Heart left ventricle (tissue), 16 donors: ENCODE measurements around the gene AHDC1. TPM values are rescaled to one million over a fixed set of nuclear protein-coding genes. Genes with fewer than 3 reads are reported as not detected.
A peak's percentile ranks its signal among the peaks of the same experiment; 100 is the strongest.

Experiments used
- ATAC-seq, 4 donors: fragments of 200-7000 bp; cut with Tn5 transposase; one replicate each; pipeline ENCODE4 v1.9.1; 2020 to 2022; ENCODE audit warnings: moderate library complexity in 4 of 4, mild to moderate bottlenecking in 3 of 4, moderate number of reproducible peaks in 1 of 4
- DNase-seq, 5 donors: peaks; one replicate each; pipeline ENCODE4 v3.0.0-alpha.2; 2020
- H3K27ac ChIP-seq, 12 donors: fragments of 200-600 bp; sonication (generic) in 4 of 12; one replicate each; pipeline versions ENCODE4 v1.5.0 to v1.8.0; 2016 to 2022; ENCODE audit warnings: mild to moderate bottlenecking in 2 of 12
- H3K27me3 ChIP-seq, 9 donors: fragments of 200-600 bp; sonication (generic) in 2 of 9; one replicate each; pipeline versions ENCODE4 v1.5.1 to v1.8.0; 2016 to 2022; ENCODE audit warnings: mild to moderate bottlenecking in 3 of 9
- H3K36me3 ChIP-seq, 9 donors: fragments of 200-600 bp; sonication (generic) in 2 of 9; one replicate each; pipeline versions ENCODE4 v1.5.0 to v1.8.0; 2018 to 2022; ENCODE audit warnings: mild to moderate bottlenecking in 2 of 9
- H3K4me1 ChIP-seq, 12 donors: fragments of 200-600 bp; sonication (generic) in 4 of 12; one replicate each; pipeline versions ENCODE4 v1.5.0 to v1.8.0; 2016 to 2022; ENCODE audit warnings: mild to moderate bottlenecking in 3 of 12
- H3K4me3 ChIP-seq, 12 donors: fragments of 200-600 bp; sonication (generic) in 4 of 12; one replicate each; pipeline versions ENCODE4 v1.5.0 to v1.8.0; 2017 to 2022; ENCODE audit warnings: mild to moderate bottlenecking in 9 of 12, moderate library complexity in 4 of 12
- H3K9me3 ChIP-seq, 12 donors: fragments of 200-600 bp; sonication (generic) in 4 of 12; one replicate each; pipeline versions ENCODE4 v1.5.0 to v1.8.0; 2016 to 2022; ENCODE audit warnings: mild to moderate bottlenecking in 1 of 12
- POLR2A ChIP-seq, 2 donors: fragments of 450-650 bp; IDR thresholded peaks; one replicate each; pipeline ENCODE4 v1.6.1; 2017; ENCODE audit warnings: antibody characterized with exemption in 2 of 2, mild to moderate bottlenecking in 2 of 2, moderate library complexity in 2 of 2
- WGBS, 4 donors: extraction: QIAGEN DNeasy Blood & Tissue Kit in 2 of 4; methylation state at CpG; one replicate each; pipeline versions ENCODE4 v1.1.5 to v1.1.7; 2013 to 2018; 5-methylcytosine and 5-hydroxymethylcytosine counted together
- intact Hi-C, 10 donors: fragments of 100-400 bp; cut with DNase I; formaldehyde crosslinking; loops; one replicate each; pipeline versions ENCODE4 v1.11.1 to v1.14.2; 2022
- polyA plus RNA-seq, 2 donors: library from polyadenylated mRNA; stranded (reverse); fragments of 200-250 nt; gene quantifications; one replicate each; pipeline ENCODE4 v1.2.3, GENCODE V29; 2013
- total RNA-seq, 9 donors: library from RNA; depleted of rRNA in 2 of 9; stranded (reverse); fragments of >200 nt in 2 of 9; fragmentation: NEBNext Ultra II Directional in 3 of 9; extraction: Animal tissue kit (Norgen Biotek cat#: 25700) in 3 of 9; gene quantifications; one replicate each; pipeline versions ENCODE4 v1.1.0 to v1.2.4, GENCODE V29; 2016 to 2023
- TF ChIP-seq, protein P1 (sequence below), 12 donors: fragments of 200-600 bp; sonication (generic) in 4 of 12; IDR thresholded peaks; one replicate each; pipeline versions ENCODE4 v1.5.0 to v1.8.0; 2018 to 2022; ENCODE audit warnings: antibody characterized with exemption in 12 of 12, mild to moderate bottlenecking in 5 of 12
- donor health status: ischemic (EF 13 %, LVEDD 7.1; RV severe dilation, severe dysfunction).
- donor health status: healthy with polysubstance abuse.
- donor health status: DM: no; HTN: yes; CAD: no.
- donor health status: DM: no; HTN: no; CAD: no.
- donor health status: ischemic (EF 25% LVEDD 6.9; RV normal size, moderate dysfunction).
- donor health status: ischemic (EF 25% LVEDD 5.7; RV mildly dilated, moderate dysfunction).
- donor health status: healthy.
- donor health status: DM: yes; HTN: yes; CAD: no.
- donor health status: ischemic (EF 35%, LVEDD 5.7; RV mildly dilated, moderate dysfunction).
- donor health status: nonischemic (EF 11% LVEDD 7.7; RV severe dilation, severe dysfunction).
- donor health status: DM: yes; HTN: yes; CAD: no.
- donor health status: PGD.
- donor health status: ischemic (EF 29% LVEDD 5.4; RV normal size, mild dysfunction).
- donor health status: nonischemic (EF 23%, LVEDD 6.1; RV moderate dilation, normal function).

AHDC1 gene
- total and polyA plus RNA-seq, 11 donors, result 25.8 to 50.2 (median 42.1) TPM

DNA sequence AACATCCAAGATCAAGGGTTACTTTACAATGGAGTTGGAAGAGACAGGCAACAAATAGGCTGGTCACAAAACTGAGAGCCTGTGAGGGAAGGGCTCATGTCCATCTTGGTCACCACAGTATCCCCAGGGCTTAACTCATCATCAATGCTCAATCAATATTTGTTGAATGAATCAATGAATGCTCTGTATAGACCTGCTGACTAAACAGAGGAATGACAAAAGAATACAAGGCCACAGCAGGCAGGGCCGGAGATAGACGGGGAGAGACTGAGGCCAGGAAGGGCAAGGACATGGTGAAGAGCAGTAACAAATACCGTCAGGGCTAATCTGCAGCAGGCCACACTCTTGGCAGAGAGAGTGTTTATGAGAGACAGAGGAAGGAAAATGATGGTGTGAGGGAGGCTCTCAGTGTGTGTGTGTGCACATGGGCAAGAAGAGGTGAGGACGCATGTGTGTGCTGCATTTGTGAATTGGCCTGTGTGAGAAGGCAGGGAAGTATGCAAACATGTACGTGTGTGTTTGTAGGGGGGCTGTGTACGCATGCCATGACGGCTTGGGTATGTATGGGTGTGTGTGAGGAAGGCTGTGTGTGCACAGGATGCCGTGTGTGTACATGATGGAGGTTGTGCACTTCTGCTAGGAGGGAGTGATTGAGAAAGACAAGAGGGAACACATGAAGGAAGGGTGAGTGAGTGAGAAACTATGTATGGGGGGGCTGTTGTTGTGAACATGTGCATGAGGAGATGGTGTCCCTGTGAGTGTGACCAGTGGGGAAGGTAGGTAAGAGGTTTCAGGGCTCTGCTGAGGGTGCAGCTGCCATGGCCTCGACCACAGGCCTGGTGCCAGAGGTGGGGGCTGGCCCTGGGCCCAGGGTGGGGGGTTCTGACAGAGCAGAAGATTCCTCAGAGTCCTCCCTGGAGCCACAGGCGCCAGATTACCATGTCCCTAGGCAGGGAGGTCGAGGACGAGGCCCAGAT lies 15.4 kb downstream of the AHDC1 start:
- peak in 1 of 5 donors; percentile 57 for DNase-seq
- 33 to 40% (median 37%) methylated on average over 12 of the region's 12 CpGs for whole genome bisulfite sequencing, 4 donors
- ATAC-seq, result peak; percentile 55 to 82 (median 70)
- H3K27me3 ChIP-seq, result no peaks in the 10 kb centered on the region
- H3K4me1 ChIP-seq, result peaks cover 25 to 98% (median 67%) of the 10 kb centered on the region in 12 donors
- no peak overlapping the region for H3K4me3 ChIP-seq
- H3K27ac ChIP-seq, result peak overlapping the region in 11 of 12 donors; percentile 65 to 99 (median 74)
- peaks cover 0 to 9% (median 0%) of the 10 kb centered on the region in 9 donors for H3K36me3 ChIP-seq
- TF ChIP-seq POLR2A (IDR thresholded peaks at IDR 0.05), result no peak
- TF ChIP-seq, protein P1, sequence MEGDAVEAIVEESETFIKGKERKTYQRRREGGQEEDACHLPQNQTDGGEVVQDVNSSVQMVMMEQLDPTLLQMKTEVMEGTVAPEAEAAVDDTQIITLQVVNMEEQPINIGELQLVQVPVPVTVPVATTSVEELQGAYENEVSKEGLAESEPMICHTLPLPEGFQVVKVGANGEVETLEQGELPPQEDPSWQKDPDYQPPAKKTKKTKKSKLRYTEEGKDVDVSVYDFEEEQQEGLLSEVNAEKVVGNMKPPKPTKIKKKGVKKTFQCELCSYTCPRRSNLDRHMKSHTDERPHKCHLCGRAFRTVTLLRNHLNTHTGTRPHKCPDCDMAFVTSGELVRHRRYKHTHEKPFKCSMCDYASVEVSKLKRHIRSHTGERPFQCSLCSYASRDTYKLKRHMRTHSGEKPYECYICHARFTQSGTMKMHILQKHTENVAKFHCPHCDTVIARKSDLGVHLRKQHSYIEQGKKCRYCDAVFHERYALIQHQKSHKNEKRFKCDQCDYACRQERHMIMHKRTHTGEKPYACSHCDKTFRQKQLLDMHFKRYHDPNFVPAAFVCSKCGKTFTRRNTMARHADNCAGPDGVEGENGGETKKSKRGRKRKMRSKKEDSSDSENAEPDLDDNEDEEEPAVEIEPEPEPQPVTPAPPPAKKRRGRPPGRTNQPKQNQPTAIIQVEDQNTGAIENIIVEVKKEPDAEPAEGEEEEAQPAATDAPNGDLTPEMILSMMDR (IDR thresholded peaks at IDR 0.05), result no peak
- H3K9me3 ChIP-seq, result no peaks in the 10 kb centered on the region
- intact Hi-C loops, result no loop called here

DNA sequence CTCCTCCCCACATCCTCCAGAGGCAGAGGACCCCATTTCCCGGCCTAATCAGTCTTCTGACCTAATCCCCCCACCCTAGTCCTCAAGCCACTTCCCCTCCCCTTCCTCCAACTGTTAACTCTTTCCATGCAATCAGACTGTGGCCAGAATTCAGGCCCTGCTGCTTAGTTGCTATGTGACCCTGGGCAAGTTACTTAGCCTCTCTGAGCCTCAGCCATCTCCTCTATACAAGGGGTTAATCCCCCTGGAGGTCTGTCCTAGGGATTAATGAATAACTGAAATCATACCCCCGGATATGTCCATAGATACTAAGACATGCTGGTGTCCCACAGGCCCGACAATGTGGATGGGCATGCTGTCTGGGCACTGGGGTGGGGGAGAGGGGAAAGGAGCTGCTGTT lies 18.3 kb downstream of the AHDC1 start:
- Histone ChIP-seq H3K9me3 (no peaks in the 10 kb centered on the region), H3K4me1 (peaks cover 10 to 98% (median 60%) of the 10 kb centered on the region in 12 donors), H3K27ac (peak overlapping the region in 2 of 12 donors; percentile 86 to 99), H3K27me3 (no peaks in the 10 kb centered on the region), H3K4me3 (no peak overlapping the region), H3K36me3 (peaks cover 0 to 11% (median 2%) of the 10 kb centered on the region in 9 donors)
- ATAC-seq, result no peak
- WGBS, 4 donors, result 57 to 65% (median 63%) methylated on average over 3 of the region's 3 CpGs
- TF ChIP-seq POLR2A (IDR thresholded peaks at IDR 0.05), result no peak
- TF ChIP-seq, protein P1 (IDR thresholded peaks at IDR 0.05), result no peak
- DNase-seq, result no peak
- intact Hi-C loops, result no loop called here

DNA sequence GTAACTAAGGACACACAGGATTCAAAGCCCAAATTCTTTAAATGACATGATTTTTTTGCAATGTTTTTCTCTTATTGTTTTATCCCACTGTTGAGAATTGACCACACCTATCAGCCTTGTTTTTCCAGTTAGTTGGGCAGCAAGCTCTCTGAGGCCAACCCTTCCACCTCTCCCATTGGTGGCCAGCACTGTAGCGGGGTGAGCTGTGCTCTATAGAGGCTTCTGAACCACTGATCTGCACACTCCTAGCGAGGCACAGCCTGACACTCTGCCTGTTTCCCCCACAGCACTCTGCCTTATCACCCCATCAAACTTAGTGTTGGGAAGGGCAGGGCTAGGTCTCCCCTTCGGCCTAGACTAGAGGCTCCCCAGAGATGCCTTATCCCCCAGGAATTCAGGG lies 19.5 kb downstream of the AHDC1 start:
- no peak overlapping the region for H3K4me3 ChIP-seq
- WGBS, 4 donors, result 89 to 92% (median 91%) methylated on average over 2 to 3 of the region's 3 CpGs

More for the DNA sequence above, 19.5 kb downstream of the AHDC1 start:
- peaks cover 0 to 11% (median 2%) of the 10 kb centered on the region in 9 donors for H3K36me3 ChIP-seq
- no peaks in the 10 kb centered on the region for H3K27me3 ChIP-seq
- peak overlapping the region in 2 of 12 donors; percentile 7 to 16 for H3K27ac ChIP-seq
- H3K4me1 ChIP-seq, result peaks cover 0 to 98% (median 53%) of the 10 kb centered on the region in 12 donors
- no peak for ATAC-seq
- TF ChIP-seq POLR2A (IDR thresholded peaks at IDR 0.05), result no peak
- TF ChIP-seq, protein P1 (IDR thresholded peaks at IDR 0.05), result no peak
- DNase-seq, result no peak
- H3K9me3 ChIP-seq, result no peaks in the 10 kb centered on the region
- intact Hi-C loops, result no loop called here
